Measurements from ENCODE around the gene HSD3B7. TPM values are rescaled to one million over a fixed set of nuclear protein-coding genes. Genes with fewer than 3 reads are reported as not detected.

The HSD3B7 gene
- total RNA-seq, 2 donors from 2014 or later, result 4.1 to 4.8 TPM

GRCh38 chr16:30992276-30992780 is 7.3 kb downstream of the HSD3B7 start:
- H3K9me3 Mint-ChIP-seq, result no peaks in the 10 kb centered on the region
- no peak overlapping the region for H3K27ac Mint-ChIP-seq
- TF ChIP-seq, protein P1, sequence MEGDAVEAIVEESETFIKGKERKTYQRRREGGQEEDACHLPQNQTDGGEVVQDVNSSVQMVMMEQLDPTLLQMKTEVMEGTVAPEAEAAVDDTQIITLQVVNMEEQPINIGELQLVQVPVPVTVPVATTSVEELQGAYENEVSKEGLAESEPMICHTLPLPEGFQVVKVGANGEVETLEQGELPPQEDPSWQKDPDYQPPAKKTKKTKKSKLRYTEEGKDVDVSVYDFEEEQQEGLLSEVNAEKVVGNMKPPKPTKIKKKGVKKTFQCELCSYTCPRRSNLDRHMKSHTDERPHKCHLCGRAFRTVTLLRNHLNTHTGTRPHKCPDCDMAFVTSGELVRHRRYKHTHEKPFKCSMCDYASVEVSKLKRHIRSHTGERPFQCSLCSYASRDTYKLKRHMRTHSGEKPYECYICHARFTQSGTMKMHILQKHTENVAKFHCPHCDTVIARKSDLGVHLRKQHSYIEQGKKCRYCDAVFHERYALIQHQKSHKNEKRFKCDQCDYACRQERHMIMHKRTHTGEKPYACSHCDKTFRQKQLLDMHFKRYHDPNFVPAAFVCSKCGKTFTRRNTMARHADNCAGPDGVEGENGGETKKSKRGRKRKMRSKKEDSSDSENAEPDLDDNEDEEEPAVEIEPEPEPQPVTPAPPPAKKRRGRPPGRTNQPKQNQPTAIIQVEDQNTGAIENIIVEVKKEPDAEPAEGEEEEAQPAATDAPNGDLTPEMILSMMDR (conservative IDR thresholded peaks at IDR 0.05), result no peak

GRCh38 chr16:30992931-30993816 is 8.2 kb downstream of the HSD3B7 start:
- Histone ChIP-seq H3K9me3 (ENCODE audit: control insufficient read depth, low read length) (no peaks in the 10 kb centered on the region), H3K4me3 (ENCODE audit: low read length) (no peak overlapping the region), H3K9ac (ENCODE audit: extremely low read depth, low read length, poor library complexity, severe bottlenecking) (no peak overlapping the region), H3K27me3 (ENCODE audit: control insufficient read depth, insufficient read depth, low read length, poor library complexity, severe bottlenecking) (peaks cover 23% of the 10 kb centered on the region), H3K4me1 (ENCODE audit: control insufficient read depth, insufficient read depth, low read length) (no peaks in the 10 kb centered on the region), H3K36me3 (ENCODE audit: control insufficient read depth, insufficient read depth, low read length) (no peaks in the 10 kb centered on the region), H3K27ac (ENCODE audit: low read depth, low read length) (no peak overlapping the region)
- Mint-ChIP-seq H3K9me3 (no peaks in the 10 kb centered on the region), H3K27ac (no peak overlapping the region), H3K4me1 (no peaks in the 10 kb centered on the region), H3K4me3 (no peak overlapping the region), H3K36me3 (ENCODE audit: low read depth) (no peaks in the 10 kb centered on the region), H3K27me3 (ENCODE audit: insufficient read depth) (peaks cover 22% of the 10 kb centered on the region)
- TF ChIP-seq, protein P1 (conservative IDR thresholded peaks at IDR 0.05), result no peak
- no peak for DNase-seq
- 90 to 93% methylated on average over 19 to 29 of the region's 29 CpGs for WGBS, 2 experiments (ENCODE audit: insufficient coverage in 1 of 2, insufficient read length in 1 of 2)

More at GRCh38 chr16:30992276-30992780, 7.3 kb downstream of the HSD3B7 start:
- H3K27ac ChIP-seq (ENCODE audit: low read depth, low read length), result no peak overlapping the region
- peaks cover 15% of the 10 kb centered on the region for H3K27me3 ChIP-seq (ENCODE audit: control insufficient read depth, insufficient read depth, low read length, poor library complexity, severe bottlenecking)
- Mint-ChIP-seq H3K36me3 (ENCODE audit: low read depth) (no peaks in the 10 kb centered on the region), H3K27me3 (ENCODE audit: insufficient read depth) (peaks cover 13% of the 10 kb centered on the region), H3K4me3 (no peak overlapping the region), H3K4me1 (no peaks in the 10 kb centered on the region)
- H3K4me3 ChIP-seq (ENCODE audit: low read length), result no peak overlapping the region
- H3K4me1 ChIP-seq (ENCODE audit: control insufficient read depth, insufficient read depth, low read length), result no peaks in the 10 kb centered on the region
- WGBS, 2 experiments (ENCODE audit: insufficient coverage in 1 of 2, insufficient read length in 1 of 2), result 94 to 98% methylated on average over 10 to 21 of the region's 21 CpGs
- no peak for DNase-seq
- H3K36me3 ChIP-seq (ENCODE audit: control insufficient read depth, insufficient read depth, low read length), result no peaks in the 10 kb centered on the region
- no peak overlapping the region for H3K9ac ChIP-seq (ENCODE audit: extremely low read depth, low read length, poor library complexity, severe bottlenecking)
- H3K9me3 ChIP-seq (ENCODE audit: control insufficient read depth, low read length), result no peaks in the 10 kb centered on the region

DNA sequence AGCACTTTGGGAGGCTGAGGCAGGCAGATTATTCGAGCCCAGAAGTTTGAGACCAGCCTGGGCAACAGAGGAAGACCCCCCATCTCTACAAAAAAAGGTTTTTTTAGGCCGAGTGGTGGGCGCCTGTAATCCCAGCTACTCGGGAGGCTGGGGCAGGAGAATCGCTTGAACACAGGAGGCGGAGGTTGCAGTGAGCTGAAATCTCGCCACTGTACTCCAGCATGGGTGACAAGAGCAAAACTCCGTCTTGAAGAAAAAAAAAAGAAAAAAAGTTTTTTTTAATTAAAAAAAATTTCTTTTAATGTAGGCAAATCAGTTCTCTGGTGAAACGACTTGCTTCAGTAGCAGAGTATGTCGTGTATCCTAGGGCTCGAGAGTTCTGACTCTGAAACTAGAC is 10.9 kb downstream of the HSD3B7 start:
- Histone ChIP-seq H3K36me3 (ENCODE audit: control insufficient read depth, insufficient read depth, low read length) (no peaks in the 10 kb centered on the region), H3K27ac (ENCODE audit: low read depth, low read length) (no peak overlapping the region)

More for the DNA sequence above, 10.9 kb downstream of the HSD3B7 start:
- DNase-seq, result no peak
- H3K4me1 ChIP-seq (ENCODE audit: control insufficient read depth, insufficient read depth, low read length), result no peaks in the 10 kb centered on the region
- Mint-ChIP-seq H3K9me3 (no peaks in the 10 kb centered on the region), H3K36me3 (ENCODE audit: low read depth) (no peaks in the 10 kb centered on the region), H3K4me1 (no peaks in the 10 kb centered on the region), H3K27ac (no peak overlapping the region), H3K4me3 (peak overlapping the region; percentile 59), H3K27me3 (ENCODE audit: insufficient read depth) (peaks cover 35% of the 10 kb centered on the region)
- 86 to 87% methylated on average over 10 to 11 of the region's 11 CpGs for WGBS, 2 experiments (ENCODE audit: insufficient coverage in 1 of 2, insufficient read length in 1 of 2)
- H3K27me3 ChIP-seq (ENCODE audit: control insufficient read depth, insufficient read depth, low read length, poor library complexity, severe bottlenecking), result peaks cover 40% of the 10 kb centered on the region
- TF ChIP-seq, protein P1 (conservative IDR thresholded peaks at IDR 0.05), result no peak
- no peaks in the 10 kb centered on the region for H3K9me3 ChIP-seq (ENCODE audit: control insufficient read depth, low read length)
- H3K9ac ChIP-seq (ENCODE audit: extremely low read depth, low read length, poor library complexity, severe bottlenecking), result no peak overlapping the region
- H3K4me3 ChIP-seq (ENCODE audit: low read length), result no peak overlapping the region
